Measurements from ENCODE around the gene DOCK4.

The DOCK4 gene

DNA sequence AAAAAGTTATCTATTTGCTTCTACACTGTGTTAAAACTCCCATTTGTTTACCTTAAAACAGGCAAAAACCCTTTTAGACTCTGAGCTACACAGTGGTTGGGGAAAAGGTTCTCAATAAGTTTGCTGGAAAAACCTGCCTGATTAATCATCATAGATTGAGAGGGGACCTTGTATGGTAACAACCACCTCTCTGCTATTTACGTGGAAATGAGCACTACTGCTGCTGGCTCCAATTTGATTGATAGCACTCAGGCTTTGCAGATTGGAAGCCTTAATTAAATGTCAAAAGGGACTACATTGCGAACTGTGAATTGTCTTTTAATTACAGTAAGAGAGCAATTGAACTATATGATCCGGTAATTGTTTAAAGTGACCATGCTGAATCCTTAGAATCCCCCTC, 525.0 kb downstream of the DOCK4 start:
- Histone ChIP-seq H3K79me2 (ENCODE audit: insufficient read depth, low read depth) (no peaks in the 10 kb centered on the region), H3K27ac (no peak overlapping the region), H3K36me3 (ENCODE audit: insufficient read depth) (no peaks in the 10 kb centered on the region), H3K4me2 (no peak overlapping the region), H4K20me1 (ENCODE audit: insufficient read depth) (no peaks in the 10 kb centered on the region), H3K4me3 (IDR thresholded peaks at IDR 0.05; ENCODE audit: insufficient read depth, low read depth, low read length) (no peak overlapping the region), H3K9ac (no peak overlapping the region), H2AFZ (ENCODE audit: low read depth) (no peak overlapping the region), H3K27me3 (ENCODE audit: insufficient read depth, low read depth) (no peaks in the 10 kb centered on the region), H3K4me1 (ENCODE audit: low read depth, poor library complexity, severe bottlenecking) (no peaks in the 10 kb centered on the region)
- TF ChIP-seq, protein P1, sequence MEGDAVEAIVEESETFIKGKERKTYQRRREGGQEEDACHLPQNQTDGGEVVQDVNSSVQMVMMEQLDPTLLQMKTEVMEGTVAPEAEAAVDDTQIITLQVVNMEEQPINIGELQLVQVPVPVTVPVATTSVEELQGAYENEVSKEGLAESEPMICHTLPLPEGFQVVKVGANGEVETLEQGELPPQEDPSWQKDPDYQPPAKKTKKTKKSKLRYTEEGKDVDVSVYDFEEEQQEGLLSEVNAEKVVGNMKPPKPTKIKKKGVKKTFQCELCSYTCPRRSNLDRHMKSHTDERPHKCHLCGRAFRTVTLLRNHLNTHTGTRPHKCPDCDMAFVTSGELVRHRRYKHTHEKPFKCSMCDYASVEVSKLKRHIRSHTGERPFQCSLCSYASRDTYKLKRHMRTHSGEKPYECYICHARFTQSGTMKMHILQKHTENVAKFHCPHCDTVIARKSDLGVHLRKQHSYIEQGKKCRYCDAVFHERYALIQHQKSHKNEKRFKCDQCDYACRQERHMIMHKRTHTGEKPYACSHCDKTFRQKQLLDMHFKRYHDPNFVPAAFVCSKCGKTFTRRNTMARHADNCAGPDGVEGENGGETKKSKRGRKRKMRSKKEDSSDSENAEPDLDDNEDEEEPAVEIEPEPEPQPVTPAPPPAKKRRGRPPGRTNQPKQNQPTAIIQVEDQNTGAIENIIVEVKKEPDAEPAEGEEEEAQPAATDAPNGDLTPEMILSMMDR (conservative IDR thresholded peaks at IDR 0.05; ENCODE audit: low read depth, low read length): no peak

- Histone ChIP-seq H3K36me3 (ENCODE audit: insufficient read depth) (no peaks in the 10 kb centered on the region), H3K4me3 (IDR thresholded peaks at IDR 0.05; ENCODE audit: insufficient read depth, low read depth, low read length) (no peak overlapping the region), H3K27ac (no peak overlapping the region), H3K79me2 (ENCODE audit: insufficient read depth, low read depth) (no peaks in the 10 kb centered on the region), H2AFZ (ENCODE audit: low read depth) (no peak overlapping the region), H4K20me1 (ENCODE audit: insufficient read depth) (no peaks in the 10 kb centered on the region), H3K9ac (no peak overlapping the region), H3K4me2 (no peak overlapping the region), H3K27me3 (ENCODE audit: insufficient read depth, low read depth) (no peaks in the 10 kb centered on the region), H3K4me1 (ENCODE audit: low read depth, poor library complexity, severe bottlenecking) (no peaks in the 10 kb centered on the region)
- TF ChIP-seq, protein P1 (conservative IDR thresholded peaks at IDR 0.05; ENCODE audit: low read depth, low read length): no peak
Measured at GRCh38 chr7:111678986-111679385, 527.2 kb downstream of the DOCK4 start.

DNA sequence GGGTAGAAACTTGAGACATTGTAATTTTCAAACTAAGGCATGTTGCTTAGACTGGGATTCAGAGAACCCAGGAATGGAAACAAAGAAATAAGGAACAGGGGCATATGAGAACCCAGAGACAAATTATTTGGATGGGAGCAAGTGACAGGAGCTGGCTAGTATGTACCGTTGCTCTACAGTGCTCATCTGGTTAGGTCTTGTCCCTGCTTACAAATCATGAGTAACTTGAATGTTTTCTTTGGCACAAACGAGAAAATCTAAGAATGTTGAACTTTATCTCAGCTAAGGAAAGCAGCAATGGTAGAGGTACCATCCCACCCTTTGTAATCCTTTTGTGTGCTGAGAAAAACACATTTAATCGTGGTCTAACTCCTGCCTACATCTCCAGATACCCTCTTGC, 527.9 kb downstream of the DOCK4 start:
- H3K27me3 ChIP-seq (ENCODE audit: insufficient read depth, low read depth): no peaks in the 10 kb centered on the region
- no peaks in the 10 kb centered on the region for H3K36me3 ChIP-seq (ENCODE audit: insufficient read depth)
- H3K79me2 ChIP-seq (ENCODE audit: insufficient read depth, low read depth): no peaks in the 10 kb centered on the region
- no peak overlapping the region for H3K4me2 ChIP-seq
- no peak overlapping the region for H2AFZ ChIP-seq (ENCODE audit: low read depth)
- no peak overlapping the region for H3K27ac ChIP-seq
- no peaks in the 10 kb centered on the region for H3K4me1 ChIP-seq (ENCODE audit: low read depth, poor library complexity, severe bottlenecking)
- no peak overlapping the region for H3K9ac ChIP-seq
- no peak overlapping the region for H3K4me3 ChIP-seq (IDR thresholded peaks at IDR 0.05; ENCODE audit: insufficient read depth, low read depth, low read length)
- TF ChIP-seq, protein P1 (conservative IDR thresholded peaks at IDR 0.05; ENCODE audit: low read depth, low read length): no peak
- no peaks in the 10 kb centered on the region for H4K20me1 ChIP-seq (ENCODE audit: insufficient read depth)

DNA sequence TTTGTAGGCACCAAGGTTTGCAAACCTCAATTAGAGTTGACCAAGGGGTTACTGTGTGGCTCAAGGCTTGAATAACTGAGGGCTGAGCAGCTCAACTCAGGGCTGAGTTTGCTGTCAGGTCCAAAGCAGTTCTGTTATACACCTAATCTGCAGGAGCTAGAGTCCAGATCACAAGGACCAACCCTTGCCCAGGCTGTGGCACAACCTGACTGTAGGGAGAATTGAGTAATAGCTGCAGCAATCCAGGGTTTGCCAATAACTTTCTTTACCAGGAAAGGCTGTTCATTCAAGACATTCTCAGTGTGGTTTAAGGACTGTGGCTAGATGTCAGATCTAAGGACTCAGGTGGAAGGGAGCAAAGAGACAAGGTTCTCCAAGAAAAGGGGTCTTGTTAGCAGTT, 528.4 kb downstream of the DOCK4 start:
- H3K4me1 ChIP-seq (ENCODE audit: low read depth, poor library complexity, severe bottlenecking): no peaks in the 10 kb centered on the region
- H3K4me2 ChIP-seq: no peak overlapping the region
- H3K79me2 ChIP-seq (ENCODE audit: insufficient read depth, low read depth): no peaks in the 10 kb centered on the region

More for the DNA sequence above, 528.4 kb downstream of the DOCK4 start:
- Histone ChIP-seq H3K36me3 (ENCODE audit: insufficient read depth) (no peaks in the 10 kb centered on the region), H3K27ac (no peak overlapping the region), H4K20me1 (ENCODE audit: insufficient read depth) (no peaks in the 10 kb centered on the region), H3K27me3 (ENCODE audit: insufficient read depth, low read depth) (no peaks in the 10 kb centered on the region), H3K9ac (no peak overlapping the region), H3K4me3 (IDR thresholded peaks at IDR 0.05; ENCODE audit: insufficient read depth, low read depth, low read length) (no peak overlapping the region), H2AFZ (ENCODE audit: low read depth) (no peak overlapping the region)
- TF ChIP-seq, protein P1 (conservative IDR thresholded peaks at IDR 0.05; ENCODE audit: low read depth, low read length): no peak

Data from KMS-11 (cell line).